Left ventricle myocardium inferior (tissue), 1 donor: ENCODE data around the gene BMPER. TPM values are rescaled to one million over a fixed set of nuclear protein-coding genes. Genes with fewer than 3 reads are reported as not detected.

Source experiments
- DNase-seq: peaks from one replicate; pipeline ENCODE4 v3.0.0-alpha.2; 2020
- H3K27ac ChIP-seq: fragments of 200-600 bp; replicated peaks from 2 replicates; pipeline ENCODE4 v1.8.0; 2021
- H3K27me3 ChIP-seq: fragments of 200-600 bp; 2 replicates; pipeline ENCODE4 v1.8.0; 2021; ENCODE audit warnings: low read depth
- H3K36me3 ChIP-seq: fragments of 200-600 bp; 2 replicates; pipeline ENCODE4 v1.8.0; 2021
- H3K4me1 ChIP-seq: fragments of 200-600 bp; 2 replicates; pipeline ENCODE4 v1.8.0; 2021
- H3K4me3 ChIP-seq: fragments of 200-600 bp; 2 replicates; pipeline ENCODE4 v1.8.0; 2021; ENCODE audit warnings: mild to moderate bottlenecking, moderate library complexity
- H3K9me3 ChIP-seq: fragments of 200-600 bp; replicated peaks from 2 replicates; pipeline ENCODE4 v1.8.0; 2021
- intact Hi-C: fragments of 100-400 bp; cut with micrococcal nuclease; formaldehyde crosslinking; loops from one replicate; pipeline ENCODE4 v1.11.0; 2022
- total RNA-seq: library from RNA; stranded (reverse); fragmentation: NEBNext Ultra II Directional; extraction: Animal tissue kit (Norgen Biotek cat#: 25700); gene quantifications from one replicate; pipeline ENCODE4 v1.2.1, GENCODE V29; 2021
- TF ChIP-seq, protein P1 (sequence below): fragments of 200-600 bp; IDR thresholded peaks from 2 replicates; pipeline ENCODE4 v1.8.0; 2021; ENCODE audit warnings: antibody characterized with exemption, mild to moderate bottlenecking, borderline replicate concordance
- donor health status: DM: no; HTN: yes; CAD: no; lungs with severe emphysema.

The BMPER gene
- total RNA-seq, 1 donor from 2014 or later: 2.9 TPM

DNA sequence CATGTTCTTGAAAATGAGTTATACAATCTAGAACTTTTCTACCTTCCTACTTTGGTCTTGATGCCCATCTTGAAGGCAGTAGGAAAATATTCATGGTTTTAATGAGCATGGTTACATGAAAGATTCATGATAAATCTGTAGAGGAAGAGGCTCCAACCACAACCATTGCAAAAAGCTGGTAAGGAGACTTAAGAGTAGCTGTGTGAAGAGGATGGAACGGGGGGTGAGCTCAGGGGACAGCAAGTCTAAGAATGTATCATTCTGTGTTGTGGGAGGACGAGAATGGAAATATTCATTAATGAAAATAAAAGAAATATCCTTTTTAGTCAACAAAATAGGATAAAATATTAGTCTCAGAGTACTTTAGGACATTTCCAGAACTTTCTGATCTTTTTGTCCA is 81.1 kb downstream of the BMPER start:
- intact Hi-C loops: no loop called here
- Histone ChIP-seq H3K27me3 (no peaks in the 10 kb centered on the region), H3K4me3 (no peak overlapping the region), H3K27ac (no peak overlapping the region), H3K36me3 (no peaks in the 10 kb centered on the region), H3K9me3 (no peaks in the 10 kb centered on the region), H3K4me1 (no peaks in the 10 kb centered on the region)
- TF ChIP-seq, protein P1, sequence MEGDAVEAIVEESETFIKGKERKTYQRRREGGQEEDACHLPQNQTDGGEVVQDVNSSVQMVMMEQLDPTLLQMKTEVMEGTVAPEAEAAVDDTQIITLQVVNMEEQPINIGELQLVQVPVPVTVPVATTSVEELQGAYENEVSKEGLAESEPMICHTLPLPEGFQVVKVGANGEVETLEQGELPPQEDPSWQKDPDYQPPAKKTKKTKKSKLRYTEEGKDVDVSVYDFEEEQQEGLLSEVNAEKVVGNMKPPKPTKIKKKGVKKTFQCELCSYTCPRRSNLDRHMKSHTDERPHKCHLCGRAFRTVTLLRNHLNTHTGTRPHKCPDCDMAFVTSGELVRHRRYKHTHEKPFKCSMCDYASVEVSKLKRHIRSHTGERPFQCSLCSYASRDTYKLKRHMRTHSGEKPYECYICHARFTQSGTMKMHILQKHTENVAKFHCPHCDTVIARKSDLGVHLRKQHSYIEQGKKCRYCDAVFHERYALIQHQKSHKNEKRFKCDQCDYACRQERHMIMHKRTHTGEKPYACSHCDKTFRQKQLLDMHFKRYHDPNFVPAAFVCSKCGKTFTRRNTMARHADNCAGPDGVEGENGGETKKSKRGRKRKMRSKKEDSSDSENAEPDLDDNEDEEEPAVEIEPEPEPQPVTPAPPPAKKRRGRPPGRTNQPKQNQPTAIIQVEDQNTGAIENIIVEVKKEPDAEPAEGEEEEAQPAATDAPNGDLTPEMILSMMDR: no peak
- DNase-seq: no peak

DNA sequence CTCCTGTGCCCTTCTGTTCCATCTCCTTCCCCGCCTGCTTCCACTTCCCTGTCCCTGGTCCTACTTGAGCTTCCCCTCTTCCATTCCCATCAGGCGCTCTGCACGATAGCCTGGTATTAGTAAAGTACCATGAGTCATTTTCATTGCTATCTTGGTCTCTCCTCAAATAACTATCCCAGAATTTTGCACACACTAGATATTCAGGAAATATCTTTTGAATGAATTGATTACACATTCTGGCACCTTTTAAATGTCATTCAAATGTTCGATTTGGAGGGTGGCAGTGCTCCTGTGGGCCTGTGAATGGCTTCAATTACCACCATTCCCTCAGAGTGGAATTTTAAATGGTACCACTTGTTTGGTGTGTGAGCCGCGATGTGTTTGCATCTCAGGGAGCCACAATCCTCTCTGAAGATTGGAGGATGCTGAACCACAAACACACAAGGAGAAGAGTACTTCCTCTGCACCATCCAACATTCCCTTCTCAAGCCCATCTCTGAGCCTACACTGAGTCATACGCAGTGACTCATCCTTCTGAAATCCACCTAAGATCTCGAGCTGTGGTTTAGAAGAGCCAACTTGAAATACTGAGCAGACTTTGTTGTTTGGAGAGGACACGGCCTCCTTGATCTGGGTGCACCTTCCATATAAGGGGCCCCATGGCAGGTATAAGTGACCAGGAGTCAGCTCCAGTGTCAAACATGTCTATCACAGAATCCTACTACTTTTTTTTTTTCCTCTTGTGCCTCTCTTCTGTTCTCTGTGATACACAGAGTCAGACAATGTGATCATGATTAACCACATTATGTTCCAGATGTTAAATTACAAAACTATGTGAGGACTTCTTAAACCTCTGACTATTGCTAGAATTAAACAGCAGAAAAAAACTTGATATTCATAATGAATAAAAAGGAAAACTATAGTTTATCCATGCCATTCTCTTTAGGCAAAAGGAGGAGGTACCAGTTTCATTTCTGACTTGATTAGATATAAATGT is 81.9 kb downstream of the BMPER start:
- DNase-seq: no peak
- H3K27ac ChIP-seq: no peak overlapping the region
- intact Hi-C loops: no loop called here
- no peaks in the 10 kb centered on the region for H3K4me1 ChIP-seq
- H3K36me3 ChIP-seq: no peaks in the 10 kb centered on the region
- H3K27me3 ChIP-seq: no peaks in the 10 kb centered on the region
- TF ChIP-seq, protein P1: no peak
- H3K4me3 ChIP-seq: no peak overlapping the region
- no peaks in the 10 kb centered on the region for H3K9me3 ChIP-seq

GRCh38 chr7:33996899-33997298 is 91.6 kb downstream of the BMPER start:
- H3K27ac ChIP-seq: no peak overlapping the region
- intact Hi-C loops: no loop called here
- no peaks in the 10 kb centered on the region for H3K36me3 ChIP-seq
- no peak overlapping the region for H3K4me3 ChIP-seq
- no peak for DNase-seq
- H3K4me1 ChIP-seq: no peaks in the 10 kb centered on the region
- no peaks in the 10 kb centered on the region for H3K9me3 ChIP-seq
- H3K27me3 ChIP-seq: no peaks in the 10 kb centered on the region
- TF ChIP-seq, protein P1: no peak

- peaks cover 12% of the 10 kb centered on the region for H3K9me3 ChIP-seq
Measured at GRCh38 chr7:33998476-33998875, 93.1 kb downstream of the BMPER start.

DNA sequence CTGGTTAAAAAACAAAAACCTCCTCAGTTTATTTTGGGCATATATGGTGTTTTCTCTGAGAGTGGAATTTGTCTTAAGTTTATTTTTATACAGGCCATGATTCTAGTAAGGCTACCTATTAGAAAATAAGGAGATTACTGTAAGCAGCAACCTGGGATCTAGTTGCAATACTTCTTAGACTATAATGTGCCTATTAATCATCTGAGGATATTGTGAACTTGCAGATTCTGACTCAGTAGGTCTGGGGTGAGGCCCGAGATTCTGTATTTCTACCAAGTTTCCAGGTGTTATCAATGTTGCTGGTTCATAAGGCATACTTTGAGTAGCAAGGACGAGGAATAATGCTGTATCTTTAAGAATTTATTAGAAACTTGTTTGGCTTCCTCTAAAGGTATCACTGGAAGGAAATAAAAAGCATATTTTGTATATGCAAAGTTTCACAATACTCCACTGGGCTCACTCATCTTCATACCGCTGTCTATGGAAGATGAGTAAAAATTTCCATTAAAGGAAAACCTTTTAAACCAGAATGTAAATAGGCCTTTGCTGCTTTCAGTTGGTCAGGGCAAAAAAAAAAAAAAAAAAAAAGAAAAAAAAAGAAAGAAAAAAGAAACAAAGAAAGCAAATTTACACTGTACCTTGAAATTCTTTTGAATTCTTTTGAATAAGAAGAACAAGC is 105.8 kb downstream of the BMPER start:
- no peak for DNase-seq
- Histone ChIP-seq H3K9me3 (no peaks in the 10 kb centered on the region), H3K36me3 (no peaks in the 10 kb centered on the region), H3K27me3 (no peaks in the 10 kb centered on the region), H3K4me1 (no peaks in the 10 kb centered on the region), H3K4me3 (no peak overlapping the region), H3K27ac (no peak overlapping the region)
- TF ChIP-seq, protein P1: no peak
- intact Hi-C loops: no loop called here

More at GRCh38 chr7:33998476-33998875, 93.1 kb downstream of the BMPER start:
- Histone ChIP-seq H3K27me3 (no peaks in the 10 kb centered on the region), H3K27ac (no peak overlapping the region), H3K4me3 (no peak overlapping the region), H3K36me3 (no peaks in the 10 kb centered on the region), H3K4me1 (no peaks in the 10 kb centered on the region)
- no peak for DNase-seq
- TF ChIP-seq, protein P1: no peak
- intact Hi-C loops: no loop called here
